Hypothalamus (tissue), 51 donors: ENCODE results near the gene GPHN.

Source experiments
- DNase-seq, 51 donors: peaks; one replicate each; lab custom pipeline; 2025; lab: John Stamatoyannopoulos, UW

Gene GPHN

DNA sequence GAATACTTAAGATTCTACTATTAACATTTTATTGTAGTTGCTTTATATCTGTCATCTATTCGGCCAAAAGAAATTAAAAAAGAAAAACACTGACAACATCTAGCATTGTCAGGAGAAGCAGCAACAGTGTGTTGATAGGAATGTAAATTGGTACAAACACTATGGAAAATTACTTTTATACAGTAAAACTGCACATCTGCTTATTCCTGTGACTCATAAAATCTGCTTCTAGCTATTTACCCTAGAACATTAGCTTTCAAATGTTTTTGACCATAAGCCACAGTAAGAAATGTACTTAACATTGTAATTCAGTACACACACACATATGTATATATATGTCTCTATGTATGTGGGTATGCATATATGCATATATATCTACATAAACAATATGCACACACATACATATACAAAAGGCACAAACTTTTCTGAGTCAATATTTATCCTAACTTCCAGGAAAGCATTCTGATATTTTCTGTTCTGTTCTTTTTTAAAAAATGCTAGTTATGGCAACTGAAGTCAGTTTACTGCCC, 402.4 kb downstream of the GPHN start:
- no peak for DNase-seq

DNA sequence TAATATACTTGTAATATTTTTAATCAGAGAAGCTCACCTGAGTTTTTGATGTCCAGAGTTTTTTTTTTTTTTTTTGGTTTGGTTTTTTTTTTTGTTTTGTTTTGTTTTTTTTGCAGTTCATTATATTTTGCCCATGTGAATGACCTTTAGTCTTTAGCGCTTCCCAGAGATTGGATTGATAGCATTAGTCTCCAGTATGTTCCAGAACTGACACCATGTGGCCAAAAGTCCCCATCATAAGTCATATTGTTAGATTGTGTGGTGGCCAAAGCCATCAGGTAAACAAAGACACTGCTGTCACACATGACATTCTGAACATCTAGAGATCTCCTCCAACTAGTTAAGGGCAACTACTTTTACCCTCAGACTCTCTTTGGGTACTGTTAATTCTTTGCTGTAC, 408.5 kb downstream of the GPHN start:
- DNase-seq: no peak

DNA sequence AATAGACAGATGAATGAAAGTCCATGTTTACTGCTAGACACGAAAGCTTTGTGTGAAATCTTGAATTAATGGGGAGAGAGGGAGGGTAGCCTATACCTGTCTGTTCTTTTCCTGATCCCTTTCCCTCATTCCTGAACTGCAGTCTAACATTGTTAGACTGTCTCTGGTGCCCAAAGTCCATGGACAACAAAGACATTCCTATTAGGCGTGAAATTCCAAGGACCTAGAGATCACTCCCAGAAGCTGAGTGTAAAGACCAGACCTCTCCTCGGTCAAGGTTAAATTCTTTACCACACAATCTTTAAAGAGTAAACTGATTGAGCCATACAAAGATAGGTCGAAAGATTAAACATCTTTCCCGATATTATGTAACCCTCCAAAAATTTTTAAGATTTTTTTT, 410.6 kb downstream of the GPHN start:
- DNase-seq: no peak

DNA sequence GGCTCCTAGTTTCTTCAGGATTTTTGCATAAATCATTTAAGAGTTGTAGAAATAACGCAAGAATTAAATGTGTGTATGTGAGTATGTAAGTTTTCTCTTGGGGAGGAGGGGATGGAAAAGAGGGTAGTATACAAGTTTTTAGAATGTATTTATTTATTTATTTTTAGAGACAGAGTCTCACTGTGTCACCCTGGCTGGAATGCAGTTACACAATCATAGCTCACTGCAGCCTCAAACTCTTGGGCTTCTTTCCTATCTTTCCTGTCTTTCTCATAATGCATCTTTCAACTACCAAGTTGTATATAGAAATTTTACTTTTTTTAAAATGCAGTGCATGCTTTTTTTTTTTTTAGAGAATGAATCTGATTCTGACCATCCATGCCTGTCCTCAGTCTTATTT, 412.2 kb downstream of the GPHN start:
- no peak for DNase-seq

DNA sequence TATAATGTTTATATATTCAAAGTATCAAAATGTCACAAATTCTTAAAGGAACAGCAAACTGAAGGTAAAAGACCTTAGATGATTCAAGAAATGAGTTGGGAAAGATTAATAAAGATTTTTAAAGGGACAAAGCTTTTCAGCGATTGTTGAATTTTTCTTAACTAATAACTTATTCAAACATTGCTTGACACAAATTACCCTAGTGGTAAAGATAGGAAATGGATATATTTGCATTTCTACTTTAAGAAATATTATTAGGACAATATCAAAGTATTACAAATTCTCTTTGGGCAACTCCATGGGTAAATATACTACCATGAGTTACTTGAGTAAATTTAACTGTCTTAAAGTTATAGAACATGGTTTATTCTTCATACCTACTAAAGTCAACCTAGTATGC, 415.3 kb downstream of the GPHN start:
- DNase-seq: no peak

DNA sequence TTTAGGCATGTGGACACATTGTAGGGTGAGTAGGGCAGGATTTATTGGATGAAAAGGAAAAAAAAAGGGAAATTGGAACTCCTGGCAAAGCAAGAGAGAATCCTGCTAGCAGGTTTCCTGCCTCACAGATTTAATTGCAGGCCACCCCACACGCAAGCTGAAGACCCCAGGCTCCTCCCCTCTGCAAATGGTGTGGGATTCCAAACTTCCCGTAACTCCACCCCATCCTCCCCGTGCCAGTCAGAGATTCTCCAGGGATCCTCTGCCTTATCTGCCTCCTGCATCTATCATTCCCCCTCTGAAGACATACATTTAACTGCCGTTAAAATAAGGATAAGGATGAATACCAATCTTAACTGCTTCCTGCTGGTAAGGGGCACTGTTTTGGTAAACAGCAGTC, 431.5 kb downstream of the GPHN start:
- no peak for DNase-seq

DNA sequence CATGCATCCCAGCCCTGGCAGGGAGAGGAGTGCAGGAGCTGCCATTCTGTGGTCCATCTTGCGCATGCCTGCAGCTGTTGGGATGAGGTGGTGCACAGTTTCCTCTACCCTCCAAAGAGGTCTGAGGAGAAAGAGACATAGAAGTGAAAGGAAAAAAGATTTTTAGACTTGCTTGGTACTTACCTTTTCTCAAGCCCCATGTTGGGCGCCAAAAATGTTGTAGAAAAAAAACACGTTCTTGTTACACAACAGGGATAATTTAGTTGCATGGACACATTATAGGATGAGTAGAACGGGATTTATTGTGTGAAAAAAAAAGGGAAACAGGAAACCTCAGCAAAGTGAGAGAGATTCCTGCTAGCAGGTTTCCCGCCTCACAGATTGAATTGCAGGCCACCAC, 436.9 kb downstream of the GPHN start:
- no peak for DNase-seq

DNA sequence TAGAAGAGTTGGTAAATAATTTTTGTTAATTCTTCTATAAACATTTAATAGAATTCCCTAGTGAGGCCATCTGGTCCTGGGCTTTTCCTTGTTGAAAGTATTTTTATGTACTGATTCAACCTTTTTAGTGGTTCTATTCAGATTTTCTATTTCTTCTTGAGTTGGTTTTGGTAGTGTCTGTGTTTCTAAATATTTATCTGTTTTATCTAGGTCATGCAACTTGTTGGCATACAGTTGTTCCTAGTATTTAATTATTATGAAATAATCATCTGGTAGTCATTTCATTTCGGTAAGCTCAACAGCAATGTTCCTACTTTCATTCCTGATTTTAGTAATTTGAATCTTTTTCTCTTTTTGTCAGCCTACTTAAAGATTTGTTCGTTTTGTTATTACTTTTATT, 447.2 kb downstream of the GPHN start:
- no peak for DNase-seq

DNA sequence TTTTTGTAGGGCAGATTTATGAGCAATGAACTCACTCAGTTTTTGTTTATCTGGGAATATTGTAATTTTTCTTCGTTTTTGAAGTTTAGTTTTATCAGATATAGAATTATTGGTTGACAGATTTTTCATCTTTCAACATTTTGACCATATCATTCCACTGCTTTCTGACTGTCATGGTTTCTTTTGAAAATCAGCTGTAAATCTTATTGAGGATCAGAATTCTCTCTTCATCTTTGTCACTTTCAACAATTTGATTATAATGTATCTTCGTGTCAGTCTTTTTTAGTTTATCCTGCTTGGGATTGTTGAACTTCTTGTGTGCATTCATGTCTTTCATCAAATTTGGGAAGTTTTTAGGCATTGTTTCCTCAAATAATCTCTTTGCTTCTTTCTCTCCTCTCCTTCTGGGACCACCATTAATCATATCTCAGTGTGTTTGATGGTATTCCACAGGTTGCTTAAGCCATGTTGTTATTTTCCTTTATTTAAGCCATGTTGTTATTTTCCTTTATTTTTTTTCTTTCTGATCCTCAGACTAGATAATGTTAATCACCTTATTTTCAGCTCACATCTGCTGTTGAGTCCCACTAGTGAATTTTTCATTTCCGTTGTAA, 451.6 kb downstream of the GPHN start:
- no peak for DNase-seq

DNA sequence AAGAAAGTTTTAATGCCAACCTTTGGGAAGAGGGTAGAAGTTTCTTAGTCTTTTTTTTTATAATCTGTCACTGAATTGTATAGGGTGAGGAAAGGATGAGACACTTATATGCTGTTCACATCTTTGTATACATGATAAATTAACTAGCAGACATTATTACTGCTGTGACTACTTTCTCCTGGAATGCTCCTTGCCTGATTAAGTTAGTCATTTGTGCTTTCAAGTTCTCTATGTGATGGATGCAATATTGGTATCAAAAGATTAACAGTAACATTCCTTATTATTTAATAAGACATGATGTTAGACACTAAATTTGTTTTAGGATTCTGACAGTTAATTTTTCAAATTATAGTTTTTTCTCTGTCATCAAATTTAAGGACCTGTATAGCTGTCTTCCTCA, 457.9 kb downstream of the GPHN start:
- no peak for DNase-seq

DNA sequence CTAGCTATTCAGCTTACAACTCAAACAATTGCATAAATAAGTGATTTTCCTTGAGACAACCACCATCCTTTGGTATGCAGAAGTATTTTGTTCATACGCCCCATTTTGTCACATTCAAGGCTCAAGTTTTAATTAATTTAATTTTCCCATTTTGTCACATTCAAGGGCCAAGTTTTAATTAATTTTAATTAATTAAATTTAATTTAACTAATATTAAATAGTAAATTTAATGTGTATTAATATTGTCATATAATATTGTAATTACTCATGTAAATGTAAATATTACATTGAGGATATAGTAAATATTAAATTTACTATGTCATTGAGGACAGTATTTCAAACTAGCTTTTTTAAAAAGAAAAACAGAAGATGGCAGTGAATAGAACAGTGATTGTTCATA, 464.5 kb downstream of the GPHN start:
- DNase-seq: no peak

DNA sequence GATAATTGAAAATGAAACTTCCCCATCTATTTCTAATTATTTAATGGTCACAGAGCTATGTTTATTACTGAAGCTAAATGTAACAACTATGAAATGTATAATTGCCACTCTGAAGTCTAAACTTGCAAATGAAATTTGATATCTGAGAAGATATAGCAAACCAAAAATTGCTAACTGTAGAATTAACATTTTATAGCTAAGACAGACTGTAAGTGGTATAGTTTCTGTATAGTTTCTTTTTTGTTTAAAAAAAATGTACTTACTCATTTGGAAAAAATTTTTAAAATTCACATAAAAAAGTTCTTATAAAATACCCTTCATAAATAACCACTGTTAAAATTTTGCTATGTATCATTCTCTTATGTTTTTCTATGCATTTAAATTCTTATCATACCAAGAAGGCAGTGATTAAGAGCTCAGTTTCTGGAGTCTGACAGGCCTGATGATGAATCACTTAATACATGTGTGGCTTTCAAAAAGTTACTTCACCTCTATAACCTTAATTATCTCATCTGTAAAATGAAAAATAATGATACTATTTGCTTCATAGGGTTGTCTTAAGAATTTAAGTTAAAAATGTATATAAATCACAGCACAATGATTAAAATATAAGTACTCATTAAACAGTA, 466.6 kb downstream of the GPHN start:
- DNase-seq: no peak

DNA sequence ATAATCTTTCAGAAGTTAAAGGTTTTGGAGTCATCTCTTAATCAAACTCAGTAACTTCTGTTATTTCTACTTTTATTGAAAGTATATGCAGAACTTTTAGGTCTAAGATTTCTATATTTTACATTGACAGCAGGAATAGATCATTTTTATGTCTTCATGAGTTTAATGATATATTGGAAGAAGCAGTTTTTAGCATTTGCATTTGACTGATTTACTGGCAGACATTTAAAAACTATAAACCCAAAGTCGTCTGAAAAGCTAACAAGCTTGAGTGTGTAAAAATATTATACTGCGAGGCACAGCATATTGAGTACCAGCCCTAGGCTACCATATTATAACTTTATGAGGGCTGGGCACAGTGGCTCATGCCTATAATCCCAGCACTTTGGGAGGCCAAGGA, 467.3 kb downstream of the GPHN start:
- DNase-seq: no peak

DNA sequence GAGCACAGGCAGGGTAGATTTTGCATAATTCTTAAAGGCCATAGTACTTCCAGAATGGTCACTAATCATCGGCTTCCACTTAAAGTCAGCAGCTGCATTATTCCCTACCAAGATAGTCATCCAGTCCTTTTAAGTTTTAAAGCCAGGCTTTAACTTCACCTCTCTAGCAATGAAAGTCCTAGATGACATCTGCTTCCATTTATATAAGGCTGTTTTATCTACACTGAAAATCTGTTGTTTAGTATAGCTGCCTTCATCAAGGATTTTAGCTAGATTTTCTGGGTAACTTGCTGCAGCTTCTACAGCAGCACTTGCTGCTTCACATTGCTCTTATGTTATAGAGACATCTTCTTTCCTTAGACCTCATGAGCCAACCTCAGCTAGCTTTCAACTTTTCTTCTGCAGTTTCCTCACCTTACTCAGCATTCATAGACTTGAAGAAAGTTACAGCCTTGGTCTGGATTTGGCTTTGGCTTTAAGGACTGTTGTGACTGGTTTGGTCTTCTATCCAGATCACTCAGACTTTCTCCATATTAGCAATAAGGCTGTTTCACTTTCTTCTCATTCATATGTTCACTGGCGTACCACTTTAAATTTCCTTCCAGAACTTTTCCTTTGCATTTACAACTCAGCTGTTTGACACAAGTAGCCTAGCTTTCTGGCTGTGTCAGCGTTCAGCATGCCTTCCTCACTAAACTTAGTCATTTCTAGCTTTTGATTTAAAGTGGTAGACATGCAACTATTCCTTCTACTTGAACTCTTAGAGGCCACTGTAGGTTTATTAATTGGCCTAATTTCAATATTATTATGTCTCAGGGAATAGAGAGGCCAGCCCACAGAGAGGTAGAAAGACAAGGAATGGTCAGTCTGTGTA, 471.4 kb downstream of the GPHN start:
- DNase-seq: no peak

DNA sequence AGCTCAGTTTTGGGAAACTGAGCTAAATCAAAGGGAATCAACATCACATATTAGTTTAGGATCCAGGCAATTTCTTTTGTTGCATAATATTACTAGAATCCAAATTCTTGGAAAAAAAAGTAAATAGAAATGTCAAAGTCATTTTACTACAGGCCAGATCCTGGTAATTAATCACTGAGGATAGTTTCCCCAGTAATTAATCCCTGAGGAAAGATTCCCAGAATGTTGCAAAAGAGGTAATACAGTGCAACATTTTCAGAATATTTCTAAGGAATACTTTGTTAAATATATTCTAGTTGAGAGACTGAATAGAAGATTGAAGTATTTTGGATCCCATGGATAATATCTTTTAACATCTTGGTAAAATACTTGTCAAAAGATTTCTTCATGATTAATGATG, 474.3 kb downstream of the GPHN start:
- DNase-seq: no peak

DNA sequence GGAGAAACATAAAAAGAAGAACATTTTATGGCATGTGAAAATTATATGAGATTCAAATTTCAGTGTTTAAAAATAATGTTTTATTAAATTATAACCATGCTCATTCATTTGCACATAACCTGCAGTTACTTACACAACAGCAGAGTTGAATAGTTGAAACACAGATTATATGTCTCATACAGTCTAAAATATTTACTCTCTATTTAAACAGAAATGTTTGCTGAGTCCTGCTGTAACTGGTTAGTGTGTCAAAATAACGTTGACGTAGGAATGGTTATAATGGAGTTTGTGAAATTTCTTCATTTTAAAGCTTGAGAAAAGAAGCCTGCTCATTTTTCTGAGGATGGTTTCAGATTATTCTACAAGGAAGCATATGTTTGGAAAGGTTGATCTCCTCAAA, 484.8 kb downstream of the GPHN start:
- no peak for DNase-seq

DNA sequence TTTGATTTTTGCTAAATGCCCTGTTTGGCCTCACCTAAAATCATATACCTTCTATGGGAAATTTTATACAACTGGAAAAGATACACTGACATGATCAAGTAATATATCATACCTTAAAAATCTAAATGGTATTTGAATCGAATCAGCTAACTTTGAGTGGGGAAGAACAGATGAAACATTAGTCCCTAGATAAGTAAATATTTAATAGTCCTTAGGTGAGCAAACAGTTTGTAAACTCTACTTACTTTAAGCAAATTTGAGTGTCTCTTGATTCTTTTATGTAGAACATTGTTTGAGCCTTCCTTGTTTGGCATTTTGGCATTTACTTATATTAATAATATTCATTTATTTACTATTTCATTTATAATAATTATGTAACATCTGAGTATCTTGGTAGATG, 485.6 kb downstream of the GPHN start:
- DNase-seq: no peak

DNA sequence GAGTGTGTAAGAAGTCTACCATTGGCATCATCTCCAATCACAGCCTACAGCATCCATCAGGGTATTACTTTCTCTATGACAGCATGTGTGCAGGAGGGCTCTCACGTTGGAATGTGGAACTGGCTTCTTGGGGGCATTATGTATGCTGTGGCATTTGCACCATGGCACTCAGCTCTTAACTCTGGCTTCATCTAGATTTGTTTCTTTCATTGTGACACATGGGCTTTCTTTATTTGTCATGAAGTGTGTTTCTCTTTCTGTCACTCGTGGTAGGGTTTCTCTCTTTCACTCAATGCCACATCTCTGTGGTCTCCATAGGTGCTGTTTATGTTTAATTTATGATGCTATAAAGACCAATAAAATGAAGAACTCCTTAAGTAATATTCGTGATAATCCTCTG, 490.1 kb downstream of the GPHN start:
- no peak for DNase-seq

DNA sequence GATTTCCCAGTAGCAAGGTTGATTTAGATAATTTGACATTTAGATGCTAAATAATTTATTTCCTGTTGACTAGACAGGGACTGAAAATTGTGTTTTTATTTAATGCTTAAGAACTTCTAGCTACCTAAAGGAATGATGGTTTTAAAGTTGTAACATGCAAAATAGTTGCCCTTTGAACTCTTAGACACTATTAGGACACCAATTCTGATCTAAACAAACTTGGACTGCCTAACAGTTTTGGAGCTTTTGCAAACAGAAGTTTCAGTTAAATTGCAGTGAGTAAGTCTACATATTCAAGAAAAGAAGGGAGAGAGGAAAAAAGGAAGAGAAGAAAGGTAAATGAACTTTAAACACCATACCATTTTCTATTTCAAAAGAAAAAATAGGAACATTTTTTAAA, 492.0 kb downstream of the GPHN start:
- no peak for DNase-seq

DNA sequence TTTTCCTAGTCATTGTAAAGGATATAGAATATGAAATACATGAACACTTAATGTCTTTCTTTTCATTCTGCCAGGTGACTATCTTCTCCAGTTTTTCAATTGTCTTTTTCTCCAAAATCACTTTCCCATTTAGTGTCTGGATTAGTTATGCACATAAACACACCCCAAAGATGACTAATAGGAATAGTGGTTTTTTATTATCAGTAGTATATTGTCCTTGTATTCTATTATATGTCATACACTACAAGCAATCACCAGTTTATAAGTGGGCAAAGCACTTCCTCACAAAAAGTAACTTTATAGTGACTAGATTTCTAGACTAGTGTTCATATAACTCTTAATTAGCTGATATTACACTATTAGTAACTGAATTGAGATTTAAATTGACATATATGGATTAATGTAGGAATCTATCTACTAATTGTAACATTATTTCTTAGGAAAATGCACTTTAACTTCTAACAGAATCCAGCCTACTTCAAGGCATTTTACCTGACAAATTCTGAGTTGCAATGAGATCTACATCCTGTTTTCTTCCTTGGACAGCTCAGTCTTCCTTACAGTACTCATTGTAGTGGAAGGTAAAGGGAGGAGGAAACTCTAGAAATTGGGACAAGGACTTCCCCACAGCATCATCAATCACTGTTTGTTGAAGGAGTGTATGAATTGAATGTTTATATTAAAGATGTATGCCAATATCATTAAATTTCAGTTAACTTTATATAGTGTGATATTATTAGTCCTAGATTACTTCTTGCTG, 495.2 kb downstream of the GPHN start:
- no peak for DNase-seq

DNA sequence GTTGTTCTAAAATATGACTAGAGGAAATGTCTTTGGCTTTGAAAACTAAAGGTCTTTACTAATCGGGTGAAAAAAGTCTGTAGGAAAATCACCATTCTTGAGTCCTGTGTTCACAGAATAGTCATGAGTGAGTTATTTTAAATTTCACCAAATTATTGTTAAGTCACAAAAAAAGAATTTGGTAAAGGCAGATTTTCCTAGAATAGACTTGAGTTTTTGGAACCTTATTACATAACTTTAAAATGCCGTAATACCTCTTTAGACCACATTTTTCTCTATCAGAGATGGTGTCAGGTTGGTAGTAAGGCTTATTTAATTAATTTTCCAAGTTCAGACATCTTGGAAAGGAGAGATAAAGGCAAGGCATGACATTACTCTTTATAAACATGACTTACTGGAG, 496.6 kb downstream of the GPHN start:
- DNase-seq: no peak
